SKM-1 treated with dmso at 0.1 percent for 144 hours (cell line): ENCODE measurements around the gene DIP2C.
"Not testable (repeated sequence)": the region's sequence is repeated elsewhere in the genome, so short reads cannot be mapped to it uniquely, and the experiment has no call there.

Experiments
- DNase-seq: peaks from one replicate; lab custom pipeline; 2025; ENCODE audit not compliant: unreplicated experiment; lab: John Stamatoyannopoulos, UW

The DIP2C gene

DNA sequence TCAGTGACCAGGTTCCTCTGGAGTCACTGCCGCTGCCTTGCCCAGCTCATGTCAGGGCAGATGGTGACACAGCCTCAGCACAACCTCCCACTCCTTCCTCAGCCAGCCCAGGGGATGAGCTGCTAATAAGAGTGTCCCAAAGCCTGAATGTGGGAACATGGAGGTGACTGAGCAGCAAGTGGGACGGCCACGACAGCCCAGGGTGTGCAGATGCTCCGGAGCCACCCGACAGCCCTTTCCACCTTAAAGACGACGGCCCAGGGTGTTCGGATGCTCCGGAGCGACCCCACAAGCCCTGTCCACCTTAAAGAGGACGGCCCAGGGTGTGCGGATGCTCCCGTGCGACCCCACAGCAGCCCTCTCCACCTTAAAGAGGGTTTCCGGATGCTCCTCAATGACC is 89.2 kb downstream of the DIP2C start:
- DNase-seq: no peak

DNA sequence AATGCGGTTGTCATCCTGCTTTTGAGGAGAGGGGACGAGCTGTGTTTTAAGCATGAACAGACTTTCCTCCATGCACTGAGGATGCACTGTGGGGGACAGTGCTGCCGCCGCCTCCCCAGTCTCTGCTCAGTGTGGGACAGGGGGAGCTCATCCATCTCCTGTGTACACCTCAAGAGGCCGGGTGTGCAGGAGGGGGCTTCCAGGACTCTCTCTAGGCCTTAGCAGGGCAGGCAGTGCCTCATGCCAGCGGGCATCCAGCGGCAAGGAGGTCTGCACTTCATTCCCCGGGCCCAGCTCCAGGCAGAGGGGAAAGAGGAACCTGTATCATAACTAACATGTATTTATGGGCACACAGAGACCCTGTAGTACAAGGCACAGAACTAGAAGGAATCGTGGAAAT is 89.7 kb downstream of the DIP2C start:
- no peak for DNase-seq

DNA sequence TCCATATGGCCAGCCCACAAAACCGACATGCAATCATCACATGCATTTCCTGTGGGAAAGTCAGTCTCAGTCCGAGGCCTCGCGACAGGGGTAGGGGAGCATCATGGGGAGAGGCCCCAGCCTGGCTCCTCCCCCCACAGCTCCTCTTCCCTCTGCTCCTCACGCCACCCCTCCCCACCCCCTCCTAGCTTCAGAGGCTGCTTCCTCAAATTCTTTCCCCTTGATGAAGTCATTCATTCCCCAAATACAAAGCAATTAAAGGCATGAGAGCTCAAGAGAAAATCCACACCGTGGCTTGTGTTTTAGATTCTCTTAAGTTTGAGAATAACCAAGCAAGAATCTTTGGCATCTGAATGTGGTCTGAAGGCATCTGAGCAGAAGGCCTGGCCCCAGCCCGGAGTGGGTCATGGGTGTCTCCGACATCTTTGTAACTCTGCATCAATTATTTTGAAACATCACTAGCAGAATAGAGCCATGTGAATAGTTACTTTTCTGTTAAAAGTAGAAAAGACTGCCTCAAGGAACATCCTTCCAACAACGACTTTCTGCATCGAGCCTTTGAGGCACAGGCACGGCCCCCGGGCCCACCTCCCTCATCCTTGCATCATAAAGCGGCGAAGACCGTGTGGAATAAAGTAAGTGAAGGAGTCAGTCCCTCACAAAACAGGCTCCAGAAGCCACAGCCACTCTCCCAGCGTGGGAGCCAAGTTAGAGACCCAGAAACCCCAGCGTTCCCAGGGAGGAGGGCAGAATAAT is 90.9 kb downstream of the DIP2C start:
- DNase-seq: no peak

DNA sequence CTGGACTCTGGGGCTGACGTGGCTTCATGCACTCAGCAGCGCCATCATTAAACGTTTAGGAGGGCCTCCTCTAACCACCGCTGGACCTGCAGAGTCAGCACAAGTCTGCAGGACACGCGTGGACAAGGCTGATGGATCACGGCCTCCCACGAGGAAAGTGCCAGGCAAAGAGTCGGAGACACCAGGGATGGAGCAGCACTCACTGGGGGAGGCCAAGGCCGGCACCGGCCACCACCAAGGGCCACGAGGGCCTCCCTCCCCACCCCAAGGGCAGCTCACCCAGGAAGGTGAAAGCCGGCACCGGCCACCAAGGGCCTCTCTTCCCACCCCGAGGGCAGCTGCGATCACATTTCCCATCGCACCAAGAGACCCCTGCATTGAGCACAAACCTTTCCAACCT is 91.5 kb downstream of the DIP2C start:
- DNase-seq: no peak

DNA sequence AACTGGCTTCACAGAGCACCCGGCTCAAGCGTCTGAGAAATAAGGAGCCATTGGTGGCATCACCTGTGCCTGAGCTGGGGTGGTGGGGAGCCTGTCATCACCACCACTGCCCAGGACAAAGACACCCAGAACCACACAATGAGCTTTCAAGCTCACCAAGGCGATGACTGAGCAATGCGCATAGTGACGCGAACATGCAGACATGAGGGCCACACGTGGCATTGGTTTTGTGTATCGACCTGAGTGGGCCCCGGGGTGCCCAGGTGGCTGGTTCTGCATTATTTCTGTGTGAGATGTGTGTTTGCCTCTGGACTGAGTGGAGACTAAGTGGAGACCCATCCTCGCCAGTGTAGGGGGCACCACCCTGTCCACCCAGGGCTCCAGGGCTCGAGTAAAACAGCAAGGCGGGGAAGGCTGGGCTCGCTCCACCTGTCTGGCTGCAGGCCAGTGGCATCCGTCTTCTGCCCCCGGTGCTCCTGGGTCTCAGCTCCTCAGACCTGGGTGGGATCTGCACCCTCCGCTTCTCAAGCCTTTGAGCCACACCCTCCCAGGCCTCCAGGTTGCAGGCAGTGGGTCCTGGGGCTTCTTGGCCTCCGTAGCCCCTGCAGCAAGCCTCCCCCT is 92.6 kb downstream of the DIP2C start:
- DNase-seq: no peak

DNA sequence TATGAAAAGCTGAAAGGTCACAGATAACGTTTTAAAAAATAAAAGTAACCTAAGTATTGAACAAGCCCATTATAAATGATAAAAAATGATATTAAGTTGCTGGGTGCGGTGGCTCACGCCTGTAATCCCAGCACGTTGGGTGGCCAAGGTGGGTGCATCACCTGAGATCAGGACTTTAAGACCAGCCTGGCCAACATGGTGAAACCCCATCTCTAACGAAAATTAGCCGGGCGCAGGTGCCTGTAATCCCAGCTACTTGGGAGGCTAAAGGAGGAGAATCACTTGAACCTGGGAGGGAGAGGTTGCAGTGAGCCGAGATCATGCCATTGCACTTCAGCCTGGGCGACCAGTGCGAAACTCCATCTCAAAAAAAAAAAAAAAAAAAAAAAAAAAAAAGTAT is 93.3 kb downstream of the DIP2C start:
- DNase-seq: not testable (repeated sequence)

DNA sequence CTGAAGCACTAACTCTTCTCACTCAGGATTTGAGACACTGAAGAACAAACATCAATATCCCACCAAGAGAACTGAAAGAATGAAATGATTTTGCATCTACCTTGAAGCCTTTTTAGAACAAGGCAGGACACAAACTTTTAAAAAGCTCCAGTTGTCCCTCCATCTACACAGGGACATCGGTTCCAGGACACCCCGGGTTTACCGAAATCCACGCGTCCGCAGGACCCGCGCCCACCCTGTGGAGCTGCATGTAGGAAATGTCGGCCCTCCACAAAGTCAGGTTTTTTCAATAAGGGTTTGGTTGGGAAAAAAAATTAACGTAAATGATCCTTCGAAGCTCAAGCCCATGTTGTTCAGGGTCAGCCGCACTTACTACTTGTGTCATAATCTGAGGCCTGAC is 94.0 kb downstream of the DIP2C start:
- no peak for DNase-seq

DNA sequence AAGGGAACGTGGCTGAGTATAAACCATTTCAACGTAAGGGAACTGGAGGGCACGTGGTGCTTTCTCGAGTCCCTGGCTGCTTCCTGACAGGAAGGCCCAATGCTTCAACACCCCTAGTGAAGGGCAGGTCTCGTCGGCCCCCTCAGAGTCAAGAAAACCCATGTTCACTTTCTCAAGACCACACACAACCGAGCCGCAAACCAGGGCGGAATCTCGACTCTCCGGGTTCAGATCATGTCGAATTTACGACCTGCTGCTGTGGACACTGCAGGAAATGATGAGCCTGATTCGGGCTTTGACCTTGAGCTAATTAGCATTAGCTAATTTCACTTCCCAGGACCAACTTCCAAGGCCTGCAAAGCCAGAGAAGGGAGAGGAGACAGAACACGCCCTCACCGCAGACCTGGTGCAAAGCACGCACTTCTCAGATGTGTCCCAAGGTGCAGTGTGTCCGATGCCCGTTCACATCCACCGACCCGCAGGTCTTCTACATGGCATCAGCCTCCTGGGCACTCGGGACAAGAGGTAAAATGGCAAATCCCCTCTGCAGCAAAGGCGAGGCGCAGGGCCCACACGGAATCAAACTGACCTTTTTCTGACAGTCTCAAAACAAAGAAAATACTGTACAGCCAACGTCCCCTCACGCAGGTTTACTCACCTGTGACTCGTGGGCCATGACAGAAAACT is 94.7 kb downstream of the DIP2C start:
- no peak for DNase-seq

DNA sequence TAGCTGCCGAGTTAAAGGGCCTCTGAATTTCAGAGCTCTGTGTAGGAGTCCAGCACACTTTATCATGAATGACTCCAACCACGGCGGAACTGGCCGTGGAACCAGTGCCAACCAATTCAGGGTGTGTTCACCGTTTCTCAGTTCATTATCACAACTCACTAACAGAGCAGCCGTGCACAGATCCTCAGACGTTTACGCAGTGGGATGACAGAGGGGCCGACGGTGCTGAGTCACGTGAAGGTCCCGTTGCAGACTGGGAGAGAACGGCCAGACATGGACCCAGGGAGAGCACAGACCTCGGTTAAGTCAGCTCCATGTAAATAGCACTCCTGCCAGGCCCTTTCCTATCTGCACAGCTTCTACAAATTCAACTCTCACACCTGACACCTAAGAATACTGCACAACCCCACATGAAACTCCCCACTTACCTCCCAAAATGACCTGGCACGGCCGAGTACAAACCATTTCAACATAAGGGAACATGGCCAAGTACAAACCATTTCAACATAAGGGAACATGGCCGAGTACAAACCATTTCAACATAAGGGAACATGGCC is 95.5 kb downstream of the DIP2C start:
- DNase-seq: no peak

DNA sequence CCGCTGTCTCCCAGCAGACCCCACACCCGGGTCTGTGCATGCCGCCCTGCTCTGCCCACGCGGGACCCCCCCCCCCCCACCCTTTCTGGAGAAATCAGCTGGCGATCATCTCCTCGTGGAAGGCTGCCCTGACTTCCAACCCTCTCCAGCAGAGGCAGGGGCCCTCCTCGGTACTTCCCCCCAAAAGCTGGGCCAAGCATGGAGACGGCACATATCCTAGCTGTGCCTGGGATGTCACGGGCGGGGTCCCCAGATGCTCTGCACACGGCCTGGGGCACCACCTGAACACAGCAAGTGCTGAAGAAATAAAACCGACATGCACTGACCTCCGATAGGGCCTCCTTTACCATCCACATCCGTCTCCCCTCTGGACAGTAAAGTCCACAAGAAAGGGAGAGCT is 96.0 kb downstream of the DIP2C start:
- DNase-seq: no peak

DNA sequence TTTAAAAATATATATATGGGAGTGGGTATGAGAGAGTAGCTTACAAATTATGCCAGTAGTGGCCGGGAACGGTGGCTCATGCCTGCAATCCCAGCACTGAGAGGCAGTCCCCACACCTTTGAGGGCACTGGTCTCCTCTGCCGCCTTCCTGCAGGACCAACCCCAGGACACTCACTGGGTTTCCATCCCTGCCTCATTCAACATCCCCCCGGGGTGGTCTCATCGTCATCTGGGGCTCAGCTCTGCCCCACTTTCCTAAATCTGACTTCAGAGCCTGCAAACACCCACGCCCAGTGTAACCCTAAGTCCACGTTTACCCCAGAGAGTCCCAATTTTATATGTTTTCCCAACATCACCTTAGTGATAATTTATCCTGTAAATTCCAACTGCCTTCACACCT is 96.5 kb downstream of the DIP2C start:
- no peak for DNase-seq

DNA sequence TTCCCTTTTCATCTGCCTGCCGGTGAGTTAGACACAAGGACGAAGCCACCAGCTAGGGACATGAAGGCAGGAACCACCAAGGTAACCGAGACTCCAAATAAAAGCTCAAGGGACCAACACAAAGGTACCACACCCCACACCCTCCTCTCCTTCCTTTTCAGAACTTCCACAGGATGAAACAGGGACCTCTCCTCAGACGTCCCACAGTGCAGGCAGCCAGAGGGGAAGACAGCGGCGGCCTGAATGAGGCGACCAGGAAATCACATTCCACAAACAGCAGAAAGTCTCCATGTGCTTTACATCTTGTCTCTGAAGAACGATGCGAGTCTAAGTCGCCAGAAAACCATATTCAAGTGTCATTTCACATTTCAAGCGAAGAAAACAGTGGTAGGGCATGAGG is 97.8 kb downstream of the DIP2C start:
- no peak for DNase-seq

DNA sequence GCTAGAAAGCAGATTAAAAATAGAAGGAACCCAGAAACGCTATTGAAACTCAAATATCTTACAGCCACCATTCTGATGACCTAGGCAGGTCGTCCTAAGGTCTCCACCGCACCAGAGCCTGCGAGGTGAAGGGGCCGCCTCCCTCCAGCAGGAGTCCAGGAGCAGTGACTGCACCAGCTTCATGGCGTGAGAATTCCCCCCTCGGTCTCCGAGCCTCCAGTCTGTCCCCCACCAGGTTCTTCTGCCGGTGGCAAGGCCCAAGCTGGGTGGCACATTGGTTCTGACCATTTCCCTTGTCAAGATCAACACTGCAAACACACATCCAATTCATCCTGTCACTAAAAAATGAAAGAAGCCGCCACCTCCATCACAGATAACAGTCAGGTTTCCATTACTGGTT is 98.7 kb downstream of the DIP2C start:
- no peak for DNase-seq

DNA sequence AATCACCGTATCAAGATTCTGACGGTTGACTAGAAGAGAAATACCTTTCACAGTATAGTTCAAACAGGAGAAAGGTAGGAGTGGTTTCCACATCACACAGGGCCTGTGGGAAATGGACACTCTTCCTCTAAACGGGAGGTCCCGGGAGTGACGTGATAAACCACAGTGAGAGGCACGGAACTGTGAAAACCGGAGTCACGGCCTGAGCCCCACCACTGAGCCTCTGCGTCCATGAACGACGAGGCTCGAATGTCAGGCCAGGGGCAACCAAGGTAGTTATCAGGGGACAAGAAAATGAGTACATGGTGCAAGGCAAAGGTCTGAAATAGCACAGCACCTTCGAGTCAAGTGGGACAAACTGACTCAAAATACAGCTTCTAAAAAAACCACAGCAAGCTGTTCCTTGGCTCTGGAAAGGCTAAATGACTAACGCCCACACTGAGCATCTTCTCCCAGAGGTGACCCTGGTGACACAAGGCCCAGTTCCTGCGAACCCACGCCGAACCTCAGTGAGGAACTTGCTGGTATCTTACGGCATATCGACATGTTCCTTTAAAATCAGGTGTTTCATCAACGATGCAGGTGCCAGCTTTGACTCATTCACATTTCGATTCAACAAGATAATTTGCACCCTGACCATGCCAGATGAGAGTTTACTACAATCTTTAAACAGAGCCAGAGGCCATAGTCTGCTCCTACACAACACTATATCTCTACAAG is 99.3 kb downstream of the DIP2C start:
- no peak for DNase-seq

DNA sequence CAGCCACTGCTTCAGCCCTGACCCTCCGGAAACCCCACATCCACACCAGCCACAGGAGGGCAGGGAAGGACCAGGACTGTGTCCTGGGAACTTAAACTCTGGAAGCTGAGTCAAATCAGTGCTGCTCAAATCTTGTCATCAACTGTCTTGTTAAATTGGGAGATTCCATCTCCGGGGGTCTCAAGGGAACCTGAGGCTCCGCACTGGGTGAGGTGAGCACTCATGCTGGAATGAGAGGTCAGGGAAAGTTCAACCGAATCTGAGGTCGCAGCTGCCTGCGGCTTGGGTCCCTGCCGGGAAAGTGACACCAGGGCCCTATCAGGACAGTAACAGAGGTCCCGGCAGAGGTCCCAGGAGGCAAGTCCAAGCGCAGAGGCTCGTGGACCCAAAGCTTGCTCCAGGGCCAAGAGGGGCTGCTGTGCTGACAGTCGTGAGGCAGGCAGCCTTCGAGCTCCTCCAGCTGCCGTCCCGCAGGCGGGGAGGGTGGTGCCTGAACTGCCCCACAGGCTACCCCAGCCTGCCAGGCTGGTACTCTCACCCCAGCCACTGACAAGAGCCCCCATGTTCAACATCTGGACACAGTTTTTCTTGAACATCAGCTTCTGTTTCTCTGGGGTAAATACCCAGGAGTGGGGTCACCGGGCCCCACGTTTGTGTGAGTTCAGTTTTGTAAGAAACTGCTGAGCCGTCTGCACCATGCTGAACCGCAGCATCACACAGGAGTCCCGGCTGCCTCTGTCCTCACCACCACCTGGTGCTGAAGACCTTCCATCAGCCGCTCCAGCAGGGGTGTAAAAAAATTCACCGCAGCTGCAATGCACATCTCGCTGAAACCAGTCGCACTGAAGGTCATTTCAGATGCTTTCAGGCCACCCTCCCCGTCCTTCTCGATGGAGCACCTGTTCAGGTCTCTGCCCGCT is 101.0 kb downstream of the DIP2C start:
- no peak for DNase-seq

DNA sequence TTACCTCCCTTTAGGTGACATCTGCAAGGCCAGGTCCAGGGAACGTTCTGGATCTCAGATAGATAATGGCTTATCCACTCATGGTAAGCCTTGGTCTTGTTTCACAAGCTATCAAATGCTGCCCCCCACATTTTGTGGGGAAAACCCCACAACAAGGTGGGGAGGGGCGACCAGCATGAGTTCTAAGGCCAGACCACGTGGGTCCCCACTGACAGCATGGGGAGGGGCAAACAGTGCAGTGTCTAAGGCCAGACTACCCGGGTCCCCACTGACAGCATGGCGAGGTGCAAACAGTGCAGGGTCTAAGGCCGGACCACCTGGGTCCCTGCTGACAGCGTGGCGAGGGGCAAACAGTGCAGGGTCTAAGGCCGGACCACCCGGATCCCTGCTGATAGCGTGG is 102.8 kb downstream of the DIP2C start:
- no peak for DNase-seq

DNA sequence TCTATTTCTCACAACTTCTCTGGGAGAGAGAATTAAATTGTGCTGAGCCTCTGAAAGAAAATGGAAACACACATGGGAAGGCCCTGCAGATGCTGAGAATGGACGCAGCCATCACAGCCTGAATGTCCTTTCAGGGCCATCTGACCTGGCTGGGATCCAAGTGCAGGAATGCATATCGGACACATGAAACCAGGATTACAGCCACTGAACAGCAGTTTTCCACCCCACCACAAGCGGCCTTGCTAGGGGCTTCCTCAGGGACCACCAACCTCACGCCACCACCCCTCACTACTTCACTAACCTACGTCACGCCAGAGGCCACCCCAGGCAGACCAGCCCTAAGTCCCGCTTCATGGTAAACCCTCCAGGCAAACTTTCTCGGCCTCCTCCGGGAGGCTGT is 103.3 kb downstream of the DIP2C start:
- DNase-seq: no peak

DNA sequence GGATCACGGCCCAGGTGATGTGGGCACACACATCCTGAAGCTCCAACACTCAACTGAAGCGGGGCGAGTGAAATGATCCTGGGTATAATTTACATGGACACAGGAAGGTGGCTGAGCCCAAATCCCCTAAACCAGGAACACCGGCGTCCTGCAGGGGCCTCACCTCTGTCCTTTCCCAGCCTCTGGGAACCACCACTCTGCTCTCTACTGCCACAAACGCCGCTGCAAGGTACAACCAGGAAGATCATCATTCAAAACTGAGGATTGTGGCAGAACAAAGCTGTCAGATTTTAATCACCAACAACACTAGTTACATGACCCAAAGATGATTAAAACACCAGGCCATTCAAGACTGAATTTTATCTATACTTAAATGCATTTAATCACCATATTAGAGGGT is 104.0 kb downstream of the DIP2C start:
- DNase-seq: no peak

DNA sequence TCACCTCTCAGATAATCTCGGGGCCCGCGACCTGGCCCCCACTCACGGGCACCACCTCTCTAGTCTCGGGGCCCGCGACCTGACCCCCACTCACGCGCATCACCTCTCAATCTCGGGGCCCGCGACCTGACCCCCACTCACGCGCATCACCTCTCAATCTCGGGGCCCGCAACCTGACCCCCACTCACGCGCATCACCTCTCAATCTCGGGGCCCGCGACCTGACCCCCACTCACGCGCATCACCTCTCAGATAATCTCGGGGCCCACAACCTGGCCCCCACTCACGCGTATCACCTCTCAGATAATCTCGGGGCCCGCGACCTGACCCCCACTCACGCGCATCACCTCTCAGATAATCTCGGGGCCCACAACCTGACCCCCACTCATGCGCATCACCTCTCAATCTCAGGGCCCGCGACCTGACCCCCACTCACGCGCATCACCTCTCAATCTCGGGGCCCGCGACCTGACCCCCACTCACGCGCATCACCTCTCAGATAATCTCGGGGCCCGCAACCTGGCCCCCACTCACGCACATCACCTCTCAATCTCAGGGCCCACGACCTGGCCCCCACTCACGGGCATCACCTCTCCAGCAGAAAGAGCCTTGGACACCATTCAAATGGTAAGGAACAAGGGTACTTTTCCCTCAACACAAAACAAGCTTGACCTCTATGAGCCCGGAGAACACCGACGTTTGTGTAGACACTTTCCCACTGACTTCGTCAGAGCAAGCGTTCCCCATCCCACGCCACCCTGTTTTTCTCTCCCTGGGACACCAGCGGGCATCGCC is 104.8 kb downstream of the DIP2C start:
- not testable (repeated sequence) for DNase-seq

DNA sequence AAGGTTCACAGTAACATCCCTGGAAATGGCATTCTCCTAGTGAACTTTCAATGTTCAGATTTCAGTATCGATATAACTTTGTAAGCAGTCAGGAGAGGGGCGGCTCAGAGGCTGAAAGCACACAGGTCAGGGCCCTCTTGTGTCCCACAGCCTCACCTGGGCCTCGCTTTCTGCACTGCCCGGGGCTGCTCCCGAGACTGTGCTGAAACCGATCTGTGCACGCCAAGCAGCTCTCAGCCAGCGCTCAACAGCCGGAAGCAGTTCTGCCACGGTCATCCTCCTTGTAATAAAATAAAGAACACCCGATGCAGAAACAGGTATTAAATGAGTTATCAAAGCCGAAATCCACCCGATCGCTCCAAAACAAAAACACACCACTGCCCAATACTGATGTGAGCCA is 106.0 kb downstream of the DIP2C start:
- DNase-seq: no peak
